ENCODE data around the gene MTCH1. TPM values are rescaled to one million over a fixed set of nuclear protein-coding genes. Genes with fewer than 3 reads are reported as not detected.

MTCH1 gene
- total and polyA plus RNA-seq, 2 of the 4 experiments (the other 2 are of a cell fraction) = 215 to 263 TPM

DNA sequence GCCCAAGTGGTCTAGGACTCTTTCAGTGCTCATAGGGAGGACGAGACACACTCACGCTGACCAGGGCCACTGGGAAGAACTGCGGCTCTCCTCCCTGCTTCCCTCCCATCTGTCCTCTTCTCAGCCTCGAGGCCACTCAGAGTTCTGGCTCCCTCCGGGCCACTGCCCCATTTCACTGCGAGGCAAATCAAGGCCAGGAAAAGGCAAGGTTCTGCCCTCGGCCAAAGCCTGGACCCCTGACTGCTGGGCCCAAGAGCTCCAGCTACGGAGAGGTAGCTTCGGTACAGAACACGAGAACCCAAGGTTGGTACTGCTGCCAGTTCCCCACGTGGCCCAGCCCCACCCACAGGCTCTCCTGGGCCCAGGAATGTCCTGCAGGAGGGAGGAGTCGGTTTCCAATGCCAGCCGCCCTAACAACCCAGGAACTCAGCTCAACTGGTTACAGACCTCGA, 16.7 kb downstream of the MTCH1 start:
- no peaks in the 10 kb centered on the region for H3K4me1 ChIP-seq (ENCODE audit: control insufficient read depth, insufficient read depth, low read length)
- H3K27me3 ChIP-seq (ENCODE audit: control insufficient read depth, insufficient read depth, low read length) = no peaks in the 10 kb centered on the region
- no peaks in the 10 kb centered on the region for H3K9me1 ChIP-seq (ENCODE audit: insufficient read depth, low read length)
- H4K5ac ChIP-seq (ENCODE audit: low read depth, low read length) = no peak overlapping the region
- ATAC-seq (ENCODE audit: low read depth) (no peak), DNase-seq (no peak)
- ChIA-PET CTCF (no interaction called here), POLR2A (ENCODE audit: unreplicated experiment) (no interaction called here)
- BruUV-seq (replicated peaks) = no TSS peak
- H2BK5ac ChIP-seq (ENCODE audit: low read depth, low read length, poor library complexity, severe bottlenecking) = no peak overlapping the region
- H4K8ac ChIP-seq (ENCODE audit: low read depth in 2 of 2, low read length in 2 of 2) = no peak overlapping the region
- no peak overlapping the region for H3K14ac ChIP-seq (replicated peaks; ENCODE audit: low read depth, low read length)
- no peak overlapping the region for H2BK15ac ChIP-seq (ENCODE audit: low read depth, low read length)
- no peak overlapping the region for H4K91ac ChIP-seq (ENCODE audit: insufficient read depth, low read depth, low read length)
- no peak overlapping the region for H2BK20ac ChIP-seq (ENCODE audit: low read depth, low read length)
- dilution Hi-C loops (cut with HindIII; ENCODE audit: low sequenced_read_pairs, unreplicated experiment) (no loop called here), in situ Hi-C loops (cut with MboI; ENCODE audit: low sequenced_read_pairs) (no loop called here), intact Hi-C loops (cut with micrococcal nuclease) (no loop called here)
- no peak overlapping the region for H2AK5ac ChIP-seq (ENCODE audit: low read depth, low read length)
- no peak overlapping the region for H2AFZ ChIP-seq (replicated peaks; ENCODE audit: low read length, poor library complexity)
- H3K27ac ChIP-seq (ENCODE audit: insufficient read depth, low read length) = no peak overlapping the region
- no peak overlapping the region for H3K23ac ChIP-seq (ENCODE audit: low read depth, low read length)
- H4K20me1 ChIP-seq (ENCODE audit: insufficient read depth, low read length) = peaks cover 24% of the 10 kb centered on the region
- H2BK120ac ChIP-seq (ENCODE audit: low read depth, low read length) = no peak overlapping the region
- no peak overlapping the region for H3K4me2 ChIP-seq (ENCODE audit: low read depth, low read length)
- H3K4me3 ChIP-seq (ENCODE audit: insufficient read depth, low read depth, low read length) = no peak overlapping the region
- TF ChIP-seq NFE2L2 (IDR thresholded peaks at IDR 0.05; ENCODE audit: low read depth, low read length) (no peak), POLR2A (IDR thresholded peaks at IDR 0.05; ENCODE audit: low read depth, low read length) (no peak), CHD1 (IDR thresholded peaks at IDR 0.05; ENCODE audit: low read depth, low read length) (no peak), MXI1 (IDR thresholded peaks at IDR 0.05; ENCODE audit: borderline replicate concordance, low read depth, low read length) (no peak), CTCF (conservative IDR thresholded peaks at IDR 0.05; ENCODE audit: low read depth, low read length) (no peak), MAZ (IDR thresholded peaks at IDR 0.05; ENCODE audit: borderline replicate concordance, low read depth, low read length) (no peak), CEBPB (IDR thresholded peaks at IDR 0.05; ENCODE audit: low read depth, low read length) (no peak), SMC3 (IDR thresholded peaks at IDR 0.05; ENCODE audit: low read depth, low read length) (no peak), FOS (IDR thresholded peaks at IDR 0.05; ENCODE audit: low read depth, low read length) (no peak), RFX5 (IDR thresholded peaks at IDR 0.05; ENCODE audit: low read depth, low read length) (no peak), BHLHE40 (IDR thresholded peaks at IDR 0.05; ENCODE audit: low read depth, low read length) (no peak), RCOR1 (IDR thresholded peaks at IDR 0.05; ENCODE audit: insufficient replicate concordance, low read length) (no peak), RAD21 (IDR thresholded peaks at IDR 0.05; ENCODE audit: low read length) (no peak), MAFK (IDR thresholded peaks at IDR 0.05; ENCODE audit: low read depth, low read length) (no peak)
- TF ChIP-seq, protein P1, sequence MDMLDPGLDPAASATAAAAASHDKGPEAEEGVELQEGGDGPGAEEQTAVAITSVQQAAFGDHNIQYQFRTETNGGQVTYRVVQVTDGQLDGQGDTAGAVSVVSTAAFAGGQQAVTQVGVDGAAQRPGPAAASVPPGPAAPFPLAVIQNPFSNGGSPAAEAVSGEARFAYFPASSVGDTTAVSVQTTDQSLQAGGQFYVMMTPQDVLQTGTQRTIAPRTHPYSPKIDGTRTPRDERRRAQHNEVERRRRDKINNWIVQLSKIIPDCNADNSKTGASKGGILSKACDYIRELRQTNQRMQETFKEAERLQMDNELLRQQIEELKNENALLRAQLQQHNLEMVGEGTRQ (IDR thresholded peaks at IDR 0.05; ENCODE audit: low read depth, low read length) = no peak
- peaks cover 72% of the 10 kb centered on the region for H3K36me3 ChIP-seq (ENCODE audit: control insufficient read depth, insufficient read depth, low read length)
- H3K9ac ChIP-seq (ENCODE audit: low read depth, low read length) = no peak overlapping the region
- peaks cover 28 to 31% of the 10 kb centered on the region in 2 experiments for H3K79me1 ChIP-seq (ENCODE audit: low read depth in 1 of 2, low read length in 2 of 2)
- no peak overlapping the region for H3K18ac ChIP-seq (ENCODE audit: low read depth, low read length)
- no peak overlapping the region for H3K56ac ChIP-seq (ENCODE audit: extremely low read depth, insufficient read depth, low read length)
- H3K9me3 ChIP-seq (ENCODE audit: control insufficient read depth, insufficient read depth, low read length) = no peaks in the 10 kb centered on the region
- 100% methylated on average over 6 of the region's 14 CpGs; no CpG with 5 or more reads in 1 of the 2 experiments for WGBS, 2 experiments (ENCODE audit: extremely low coverage in 2 of 2, insufficient read length in 1 of 2)
- no peak overlapping the region for H3K4ac ChIP-seq (ENCODE audit: low read depth, low read length)
- no peak overlapping the region for H2AK9ac ChIP-seq (replicated peaks; ENCODE audit: low read depth, low read length, poor library complexity)

Data from IMR-90 (cell line).